Stomach (tissue), 4 donors: ENCODE measurements around the gene BTBD10.
"Not testable (repeated sequence)": the region's sequence is repeated elsewhere in the genome, so short reads cannot be mapped to it uniquely, and the experiment has no call there.

Experiments used
- CTCF ChIP-seq, 7 experiments: fragments of 450-650 bp in 4 of 7; fragments of 200-600 bp in 3 of 7; sonication (generic) in 3 of 7; IDR thresholded peaks; one replicate each; pipeline ENCODE4 v1.5.1; 2016 to 2019; ENCODE audit warnings: antibody characterized with exemption in 7 of 7, control low read depth in 2 of 7, mild to moderate bottlenecking in 1 of 7
- EP300 ChIP-seq: sonication (generic); formaldehyde crosslinking; IDR thresholded peaks from one replicate; pipeline ENCODE4 v1.6.1; 2017; ENCODE audit warnings: antibody characterized with exemption
- POLR2A ChIP-seq, 4 donors: fragments of 450-650 bp; IDR thresholded peaks; one replicate each; pipeline ENCODE4 v1.6.1; 2016; ENCODE audit warnings: antibody characterized with exemption in 4 of 4, control low read depth in 2 of 4, mild to moderate bottlenecking in 1 of 4, moderate library complexity in 1 of 4
- POLR2AphosphoS5 ChIP-seq, 3 donors: sonication (generic); formaldehyde crosslinking; IDR thresholded peaks; one replicate each; pipeline ENCODE4 v1.6.1; 2016; ENCODE audit warnings: antibody characterized with exemption in 3 of 3

GRCh38 chr11:13436836-13437235, 26.2 kb downstream of the BTBD10 start:
- TF ChIP-seq CTCF (IDR thresholded peaks at IDR 0.05); EP300; POLR2AphosphoS5 (IDR thresholded peaks at IDR 0.05); POLR2A (IDR thresholded peaks at IDR 0.05): not testable (repeated sequence)
